CD14-positive monocyte (primary cell): ENCODE results near the gene SPATA45. TPM values are rescaled to one million over a fixed set of nuclear protein-coding genes. Genes with fewer than 3 reads are reported as not detected.

Experiments used
- DNase-seq, 3 donors: peaks; one replicate each; pipeline ENCODE4 v3.0.0-alpha.2; 2011 to 2022
- H2AFZ ChIP-seq: 2 replicates; pipeline ENCODE4 v1.6.0; 2012; ENCODE audit warnings: mild to moderate bottlenecking, low read depth, low read length, inconsistent platforms; ENCODE audit not compliant: insufficient read depth, poor library complexity, severe bottlenecking
- H3K27ac ChIP-seq, 2 donors: 1 replicate in 1 of 2; 2 replicates in 1 of 2; pipeline ENCODE4 v1.5.1; 2012 to 2013; ENCODE audit warnings: low read length in 2 of 2, control low read depth in 1 of 2, inconsistent platforms in 1 of 2, low read depth in 1 of 2, mild to moderate bottlenecking in 1 of 2
- H3K27me3 ChIP-seq, 2 donors: one replicate each; pipeline versions ENCODE4 v1.6.0 to v1.6.1; 2011 to 2013; ENCODE audit warnings: low read length in 2 of 2; ENCODE audit not compliant: control insufficient read depth in 2 of 2, insufficient read depth in 2 of 2
- H3K36me3 ChIP-seq, 2 donors: replicated peaks in 1 of 2; 1 replicate in 1 of 2; 2 replicates in 1 of 2; pipeline versions ENCODE4 v1.5.1 to v1.6.1; 2012 to 2013; ENCODE audit warnings: low read length in 2 of 2, control low read depth in 1 of 2, inconsistent platforms in 1 of 2, mild to moderate bottlenecking in 1 of 2; ENCODE audit not compliant: insufficient read depth in 2 of 2, control insufficient read depth in 1 of 2
- H3K4me1 ChIP-seq, 2 donors: 1 replicate in 1 of 2; 2 replicates in 1 of 2; pipeline versions ENCODE4 v1.5.1 to v1.6.1; 2012 to 2013; ENCODE audit warnings: low read length in 2 of 2, control low read depth in 1 of 2, inconsistent platforms in 1 of 2, mild to moderate bottlenecking in 1 of 2, moderate library complexity in 1 of 2; ENCODE audit not compliant: insufficient read depth in 2 of 2, control insufficient read depth in 1 of 2
- H3K4me2 ChIP-seq: replicated peaks from 2 replicates; pipeline ENCODE3; 2012; ENCODE audit warnings: low read length, moderate library complexity, mild to moderate bottlenecking; ENCODE audit not compliant: poor library complexity, severe bottlenecking; ENCODE audit errors: extremely low read depth
- H3K4me3 ChIP-seq, 3 experiments: fragments of 200-600 bp in 1 of 3; sonication (generic) in 1 of 3; replicated peaks in 1 of 3; 1 replicate in 2 of 3; 2 replicates in 1 of 3; pipeline ENCODE4 v1.5.1; 2011 to 2013; ENCODE audit warnings: low read length in 3 of 3, mild to moderate bottlenecking in 3 of 3, control low read depth in 2 of 3, low read depth in 2 of 3, inconsistent platforms in 1 of 3, moderate library complexity in 1 of 3
- H3K79me2 ChIP-seq: 2 replicates; pipeline ENCODE4 v1.6.0; 2012; ENCODE audit warnings: mild to moderate bottlenecking, control low read depth, inconsistent platforms, low read length, moderate library complexity; ENCODE audit not compliant: insufficient read depth
- H3K9ac ChIP-seq: 2 replicates; pipeline ENCODE4 v1.6.0; 2017; ENCODE audit warnings: low read length, mild to moderate bottlenecking; ENCODE audit not compliant: insufficient read depth, poor library complexity, severe bottlenecking
- H3K9me3 ChIP-seq, 2 donors: replicated peaks in 1 of 2; 1 replicate in 1 of 2; 2 replicates in 1 of 2; pipeline versions ENCODE4 v1.5.1 to v1.6.1; 2012 to 2013; ENCODE audit warnings: low read length in 2 of 2, control low read depth in 1 of 2; ENCODE audit not compliant: control insufficient read depth in 1 of 2, insufficient read depth in 1 of 2
- H4K20me1 ChIP-seq: 2 replicates; pipeline ENCODE4 v1.6.0; 2012; ENCODE audit warnings: mild to moderate bottlenecking, low read length, control low read depth, moderate library complexity; ENCODE audit not compliant: insufficient read depth
- H3K27ac Mint-ChIP-seq, 7 donors: one replicate each; pipeline ENCODE4 v1.8.0; 2020; ENCODE audit warnings: mild to moderate bottlenecking in 7 of 7, mixed read lengths in 7 of 7, moderate library complexity in 6 of 7, inconsistent platforms in 2 of 7
- H3K27me3 Mint-ChIP-seq, 3 donors: one replicate each; pipeline ENCODE4 v1.8.0; 2021 to 2022; ENCODE audit warnings: low read depth in 3 of 3, mild to moderate bottlenecking in 3 of 3, mixed read lengths in 3 of 3, moderate library complexity in 3 of 3, inconsistent platforms in 1 of 3
- H3K36me3 Mint-ChIP-seq, 2 donors: one replicate each; pipeline ENCODE4 v1.8.0; 2020; ENCODE audit warnings: mixed read lengths in 2 of 2, inconsistent platforms in 1 of 2, mild to moderate bottlenecking in 1 of 2
- H3K4me1 Mint-ChIP-seq: one replicate; pipeline ENCODE4 v1.8.0; 2020; ENCODE audit warnings: mild to moderate bottlenecking, mixed read lengths
- H3K4me3 Mint-ChIP-seq, 2 donors: one replicate each; pipeline ENCODE4 v1.8.0; 2020; ENCODE audit warnings: mild to moderate bottlenecking in 2 of 2, mixed read lengths in 2 of 2, moderate library complexity in 1 of 2
- H3K9me3 Mint-ChIP-seq, 7 donors: one replicate each; pipeline ENCODE4 v1.8.0; 2020 to 2022; ENCODE audit warnings: mixed read lengths in 7 of 7, mild to moderate bottlenecking in 6 of 7, moderate library complexity in 6 of 7, inconsistent platforms in 2 of 7
- WGBS: methylation state at CpG from one replicate; pipeline ENCODE4 v1.1.5; 2013; ENCODE audit warnings: missing lambda C conversion rate; ENCODE audit not compliant: insufficient coverage; 5-methylcytosine and 5-hydroxymethylcytosine counted together
- intact Hi-C, 2 donors: fragments of 100-400 bp; cut with micrococcal nuclease; formaldehyde crosslinking; loops; one replicate each; pipeline versions ENCODE4 v1.15.0 to v1.15.1; 2023
- polyA plus RNA-seq, 3 donors: library from polyadenylated mRNA; depleted of rRNA in 1 of 3; unstranded in 2 of 3; stranded (reverse) in 1 of 3; fragments of 300-500 nt in 2 of 3; fragments of >200 nt in 1 of 3; fragmentation: Illumina TruSeq in 2 of 3; gene quantifications; 1 replicate in 2 of 3; 2 replicates in 1 of 3; pipeline ENCODE4 v1.2.3, GENCODE V29; 2012 to 2021
- TF ChIP-seq, protein P1 (sequence below): fragments of 200-600 bp; IDR thresholded peaks from one replicate; pipeline ENCODE4 v1.8.0; 2022; ENCODE audit warnings: antibody characterized with exemption, mild to moderate bottlenecking

SPATA45 gene
- polyA plus RNA-seq, 3 donors = 0.29 TPM; not detected in 2

DNA sequence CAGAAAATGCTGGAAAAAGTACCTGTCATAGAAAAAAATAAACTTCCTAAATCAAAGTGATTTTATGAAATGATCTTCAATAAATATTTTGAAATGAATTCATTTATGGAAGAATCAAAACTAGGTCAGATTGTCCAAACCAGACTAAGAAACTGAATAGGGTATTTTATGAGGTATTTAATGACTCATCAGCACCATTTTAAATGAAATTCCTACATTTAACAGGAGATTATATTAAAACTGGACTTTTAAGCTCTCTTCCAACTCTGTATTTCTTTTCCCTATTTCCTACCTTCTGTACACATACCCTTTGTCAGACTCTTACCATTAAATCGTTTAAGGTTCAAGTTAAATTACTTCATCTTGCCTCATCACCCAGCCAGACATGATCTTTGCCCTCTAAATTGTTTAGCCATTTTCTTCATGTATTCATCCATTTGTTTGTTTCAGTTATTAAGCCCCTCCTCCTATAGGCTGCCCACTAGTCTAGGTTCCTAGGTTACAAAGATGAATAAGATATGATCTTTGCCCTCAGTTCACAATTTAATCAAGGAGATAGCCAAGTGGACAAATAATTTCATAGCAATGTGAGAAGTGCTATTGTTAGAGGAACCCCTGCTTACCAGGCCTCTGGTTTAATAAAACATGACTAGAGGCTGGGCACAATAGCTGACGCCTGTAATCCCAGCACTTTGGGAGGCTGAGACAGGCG is 30.7 kb downstream of the SPATA45 start:
- no peak overlapping the region for H3K4me2 ChIP-seq
- intact Hi-C loops = no loop called here
- H3K27ac ChIP-seq = no peak overlapping the region
- no peak overlapping the region for H2AFZ ChIP-seq
- H3K79me2 ChIP-seq = no peaks in the 10 kb centered on the region
- peaks cover 6 to 19% of the 10 kb centered on the region in 2 donors for H3K36me3 ChIP-seq
- no peak overlapping the region for H3K4me3 ChIP-seq
- TF ChIP-seq, protein P1, sequence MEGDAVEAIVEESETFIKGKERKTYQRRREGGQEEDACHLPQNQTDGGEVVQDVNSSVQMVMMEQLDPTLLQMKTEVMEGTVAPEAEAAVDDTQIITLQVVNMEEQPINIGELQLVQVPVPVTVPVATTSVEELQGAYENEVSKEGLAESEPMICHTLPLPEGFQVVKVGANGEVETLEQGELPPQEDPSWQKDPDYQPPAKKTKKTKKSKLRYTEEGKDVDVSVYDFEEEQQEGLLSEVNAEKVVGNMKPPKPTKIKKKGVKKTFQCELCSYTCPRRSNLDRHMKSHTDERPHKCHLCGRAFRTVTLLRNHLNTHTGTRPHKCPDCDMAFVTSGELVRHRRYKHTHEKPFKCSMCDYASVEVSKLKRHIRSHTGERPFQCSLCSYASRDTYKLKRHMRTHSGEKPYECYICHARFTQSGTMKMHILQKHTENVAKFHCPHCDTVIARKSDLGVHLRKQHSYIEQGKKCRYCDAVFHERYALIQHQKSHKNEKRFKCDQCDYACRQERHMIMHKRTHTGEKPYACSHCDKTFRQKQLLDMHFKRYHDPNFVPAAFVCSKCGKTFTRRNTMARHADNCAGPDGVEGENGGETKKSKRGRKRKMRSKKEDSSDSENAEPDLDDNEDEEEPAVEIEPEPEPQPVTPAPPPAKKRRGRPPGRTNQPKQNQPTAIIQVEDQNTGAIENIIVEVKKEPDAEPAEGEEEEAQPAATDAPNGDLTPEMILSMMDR = no peak
- H3K4me1 Mint-ChIP-seq = peaks cover 25% of the 10 kb centered on the region
- DNase-seq = no peak
- H4K20me1 ChIP-seq = no peaks in the 10 kb centered on the region
- no peaks in the 10 kb centered on the region for H3K9me3 ChIP-seq
- peaks cover 14 to 18% of the 10 kb centered on the region in 2 donors for H3K36me3 Mint-ChIP-seq
- no peak overlapping the region for H3K27ac Mint-ChIP-seq
- no peaks in the 10 kb centered on the region for H3K27me3 ChIP-seq
- no peak overlapping the region for H3K9ac ChIP-seq
- H3K4me1 ChIP-seq = peaks cover 18 to 19% of the 10 kb centered on the region in 2 donors
- H3K9me3 Mint-ChIP-seq = peaks cover 0 to 2% (median 0%) of the 10 kb centered on the region in 7 donors
- 92% methylated on average over 3 of the region's 3 CpGs for WGBS
- no peaks in the 10 kb centered on the region for H3K27me3 Mint-ChIP-seq
- H3K4me3 Mint-ChIP-seq = no peak overlapping the region

DNA sequence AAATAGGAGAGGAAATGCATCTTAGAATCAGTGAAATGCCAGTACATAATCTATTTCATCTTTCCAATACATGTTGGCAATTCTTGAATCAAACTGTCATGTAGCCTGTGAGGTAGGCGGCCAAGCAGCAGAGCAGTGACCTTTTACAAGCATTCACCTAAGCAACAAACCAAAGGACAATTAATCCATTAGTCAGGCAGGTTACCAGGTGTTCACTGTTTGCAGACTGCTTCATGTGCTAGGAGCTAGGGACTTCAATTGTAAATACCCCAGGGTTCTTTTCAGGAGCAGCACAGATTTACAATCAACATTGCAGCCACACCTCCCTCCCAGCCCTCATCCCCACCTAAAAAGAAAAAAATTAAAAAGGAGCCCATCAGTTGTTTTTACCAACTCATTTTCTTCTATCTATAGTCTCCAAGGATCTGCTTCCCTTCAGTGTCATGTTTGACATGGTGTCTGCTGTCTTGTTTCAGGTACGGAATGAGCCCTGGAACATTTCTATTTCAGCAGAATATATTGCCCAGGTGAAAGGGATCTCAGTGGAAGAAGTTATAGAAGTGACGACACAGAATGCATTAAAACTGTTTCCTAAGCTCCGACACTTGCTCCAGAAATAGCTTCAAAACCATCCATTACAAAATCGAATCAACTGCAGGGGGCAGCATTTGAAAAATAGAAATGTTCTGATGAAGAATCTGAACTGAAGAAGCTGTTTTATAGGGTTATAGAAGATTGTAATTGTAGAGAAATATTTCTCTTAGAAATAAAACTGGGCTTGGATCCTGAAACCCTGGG is 32.7 kb downstream of the SPATA45 start:
- H3K79me2 ChIP-seq = no peaks in the 10 kb centered on the region
- peaks cover 6 to 19% of the 10 kb centered on the region in 2 donors for H3K36me3 ChIP-seq
- no peak overlapping the region for H3K4me3 ChIP-seq
- no peak overlapping the region for H2AFZ ChIP-seq
- Mint-ChIP-seq H3K36me3 (peaks cover 21 to 23% of the 10 kb centered on the region in 2 donors), H3K4me3 (no peak overlapping the region), H3K9me3 (peaks cover 0 to 2% (median 0%) of the 10 kb centered on the region in 7 donors), H3K4me1 (peaks cover 13% of the 10 kb centered on the region), H3K27ac (peak overlapping the region in 1 of 7 donors; percentile 20), H3K27me3 (no peaks in the 10 kb centered on the region)
- TF ChIP-seq, protein P1 = no peak
- H3K27me3 ChIP-seq = no peaks in the 10 kb centered on the region
- H3K9ac ChIP-seq = no peak overlapping the region
- WGBS = 100% methylated on average over 1 of the region's 5 CpGs
- H3K9me3 ChIP-seq = no peaks in the 10 kb centered on the region
- no peaks in the 10 kb centered on the region for H4K20me1 ChIP-seq
- H3K4me1 ChIP-seq = peaks cover 9% of the 10 kb centered on the region in 2 donors
- DNase-seq = no peak
- no peak overlapping the region for H3K27ac ChIP-seq
- intact Hi-C loops = no loop called here
- H3K4me2 ChIP-seq = no peak overlapping the region
